GM12891 (cell line): ENCODE measurements around the gene GRN.

Experiments
- POLR2A ChIP-seq: IDR thresholded peaks from 2 replicates; pipeline ENCODE4 v1.6.1; 2011; ENCODE audit warnings: low read depth, low read length, control low read depth
- TAF1 ChIP-seq: IDR thresholded peaks from 2 replicates; pipeline ENCODE4 v1.6.1; 2011; ENCODE audit warnings: low read depth, low read length, control low read depth

- TF ChIP-seq POLR2A = no peak
- no peak for TF ChIP-seq TAF1
Measured at GRCh38 chr17:44376124-44376523, 31.0 kb downstream of the GRN start.
